Panc1 (cell line): Measurements from ENCODE around the gene MAML3.

Source experiments
- POLR2AphosphoS5 ChIP-seq: IDR thresholded peaks from 2 replicates; pipeline ENCODE4 v1.6.1; 2012; ENCODE audit warnings: mild to moderate bottlenecking, low read depth, low read length, moderate library complexity
- TCF7L2 ChIP-seq: IDR thresholded peaks from 2 replicates; pipeline ENCODE4 v1.6.1; 2011; ENCODE audit warnings: mild to moderate bottlenecking, low read depth, low read length, inconsistent platforms
- TF ChIP-seq, protein P1 (sequence below): fragments of 450-650 bp; IDR thresholded peaks from 2 replicates; pipeline ENCODE4 v1.5.1; 2017; ENCODE audit warnings: mild to moderate bottlenecking
- TF ChIP-seq, protein P2 (sequence below), 2 experiments: IDR thresholded peaks; 2 replicates each; pipeline ENCODE4 v1.6.1; 2011 to 2012; ENCODE audit warnings: low read depth in 2 of 2, control low read depth in 1 of 2, low read length in 1 of 2, mild to moderate bottlenecking in 1 of 2, moderate library complexity in 1 of 2; ENCODE audit not compliant: insufficient read depth in 1 of 2

DNA sequence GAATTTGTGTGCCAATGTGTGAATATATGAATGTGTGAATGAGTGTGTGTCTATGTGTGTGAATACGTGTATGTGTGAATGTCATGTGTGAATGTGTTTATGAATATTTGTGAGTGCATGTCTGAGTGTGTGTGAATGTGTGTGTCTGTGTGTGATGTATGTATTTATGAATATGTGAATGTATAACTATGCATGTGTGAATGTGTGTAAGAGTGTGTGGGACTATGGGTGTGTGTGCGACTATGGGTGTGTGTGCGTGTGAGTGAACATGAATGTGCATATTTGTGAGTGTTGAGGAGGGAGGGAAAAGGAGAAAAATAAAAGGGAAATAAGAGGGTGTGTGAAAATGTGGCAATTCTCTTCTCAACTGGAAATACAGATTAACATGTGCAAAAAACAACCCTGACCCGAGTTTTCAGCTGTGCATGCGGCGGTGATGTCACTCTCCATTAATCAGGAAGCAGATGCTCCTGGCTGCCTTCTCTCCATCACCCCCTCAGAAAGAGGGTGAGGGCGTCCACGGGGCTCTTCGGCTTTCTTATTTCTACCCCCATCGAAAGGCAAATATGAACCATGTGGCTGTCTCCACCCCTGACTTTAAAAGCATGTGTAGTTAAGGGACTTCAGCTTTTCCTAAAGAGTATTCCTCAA, 219.8 kb downstream of the MAML3 start:
- TF ChIP-seq POLR2AphosphoS5 (no peak), TCF7L2 (no peak)
- TF ChIP-seq, protein P1, sequence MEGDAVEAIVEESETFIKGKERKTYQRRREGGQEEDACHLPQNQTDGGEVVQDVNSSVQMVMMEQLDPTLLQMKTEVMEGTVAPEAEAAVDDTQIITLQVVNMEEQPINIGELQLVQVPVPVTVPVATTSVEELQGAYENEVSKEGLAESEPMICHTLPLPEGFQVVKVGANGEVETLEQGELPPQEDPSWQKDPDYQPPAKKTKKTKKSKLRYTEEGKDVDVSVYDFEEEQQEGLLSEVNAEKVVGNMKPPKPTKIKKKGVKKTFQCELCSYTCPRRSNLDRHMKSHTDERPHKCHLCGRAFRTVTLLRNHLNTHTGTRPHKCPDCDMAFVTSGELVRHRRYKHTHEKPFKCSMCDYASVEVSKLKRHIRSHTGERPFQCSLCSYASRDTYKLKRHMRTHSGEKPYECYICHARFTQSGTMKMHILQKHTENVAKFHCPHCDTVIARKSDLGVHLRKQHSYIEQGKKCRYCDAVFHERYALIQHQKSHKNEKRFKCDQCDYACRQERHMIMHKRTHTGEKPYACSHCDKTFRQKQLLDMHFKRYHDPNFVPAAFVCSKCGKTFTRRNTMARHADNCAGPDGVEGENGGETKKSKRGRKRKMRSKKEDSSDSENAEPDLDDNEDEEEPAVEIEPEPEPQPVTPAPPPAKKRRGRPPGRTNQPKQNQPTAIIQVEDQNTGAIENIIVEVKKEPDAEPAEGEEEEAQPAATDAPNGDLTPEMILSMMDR, result no peak
- TF ChIP-seq, protein P2, sequence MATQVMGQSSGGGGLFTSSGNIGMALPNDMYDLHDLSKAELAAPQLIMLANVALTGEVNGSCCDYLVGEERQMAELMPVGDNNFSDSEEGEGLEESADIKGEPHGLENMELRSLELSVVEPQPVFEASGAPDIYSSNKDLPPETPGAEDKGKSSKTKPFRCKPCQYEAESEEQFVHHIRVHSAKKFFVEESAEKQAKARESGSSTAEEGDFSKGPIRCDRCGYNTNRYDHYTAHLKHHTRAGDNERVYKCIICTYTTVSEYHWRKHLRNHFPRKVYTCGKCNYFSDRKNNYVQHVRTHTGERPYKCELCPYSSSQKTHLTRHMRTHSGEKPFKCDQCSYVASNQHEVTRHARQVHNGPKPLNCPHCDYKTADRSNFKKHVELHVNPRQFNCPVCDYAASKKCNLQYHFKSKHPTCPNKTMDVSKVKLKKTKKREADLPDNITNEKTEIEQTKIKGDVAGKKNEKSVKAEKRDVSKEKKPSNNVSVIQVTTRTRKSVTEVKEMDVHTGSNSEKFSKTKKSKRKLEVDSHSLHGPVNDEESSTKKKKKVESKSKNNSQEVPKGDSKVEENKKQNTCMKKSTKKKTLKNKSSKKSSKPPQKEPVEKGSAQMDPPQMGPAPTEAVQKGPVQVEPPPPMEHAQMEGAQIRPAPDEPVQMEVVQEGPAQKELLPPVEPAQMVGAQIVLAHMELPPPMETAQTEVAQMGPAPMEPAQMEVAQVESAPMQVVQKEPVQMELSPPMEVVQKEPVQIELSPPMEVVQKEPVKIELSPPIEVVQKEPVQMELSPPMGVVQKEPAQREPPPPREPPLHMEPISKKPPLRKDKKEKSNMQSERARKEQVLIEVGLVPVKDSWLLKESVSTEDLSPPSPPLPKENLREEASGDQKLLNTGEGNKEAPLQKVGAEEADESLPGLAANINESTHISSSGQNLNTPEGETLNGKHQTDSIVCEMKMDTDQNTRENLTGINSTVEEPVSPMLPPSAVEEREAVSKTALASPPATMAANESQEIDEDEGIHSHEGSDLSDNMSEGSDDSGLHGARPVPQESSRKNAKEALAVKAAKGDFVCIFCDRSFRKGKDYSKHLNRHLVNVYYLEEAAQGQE (IDR thresholded peaks at IDR 0.05; ENCODE audit: insufficient read depth in 1 of 2, low read depth in 2 of 2, low read length in 1 of 2), result no peak
